G401 (cell line): ENCODE data around the gene P2RY10. TPM values are rescaled to one million over a fixed set of nuclear protein-coding genes. Genes with fewer than 3 reads are reported as not detected.
"Not testable (repeated sequence)": the region's sequence is repeated elsewhere in the genome, so short reads cannot be mapped to it uniquely, and the experiment has no call there.

Experiments
- DNase-seq: peaks from one replicate; pipeline ENCODE4 v3.0.0-alpha.2; 2015; ENCODE audit warnings: low spot score
- in situ Hi-C: cut with HindIII; loops from 2 replicates; pipeline ENCODE4 v1.10.0; 2016; ENCODE audit warnings: low sequenced_read_pairs, mixed read lengths
- total RNA-seq: library from RNA; depleted of rRNA; stranded (reverse); fragments of >200 nt; shearing (Covaris generic); gene quantifications from 2 replicates; pipeline ENCODE4 v1.2.3, GENCODE V29; 2014; rRNA removed

Gene P2RY10
- not detected in 2 replicates for total RNA-seq

- in situ Hi-C loops, result no loop called here
- no peak for DNase-seq
Measured at GRCh38 chrX:78945186-78945912, at the start of gene P2RY10. Gene P2RY10 (plus strand): TSS chrX:78945391. CDS start chrX:78960521, 15,130 bp downstream.

- in situ Hi-C loops, result no loop called here
- DNase-seq, result no peak
Measured at GRCh38 chrX:78922754-78923153, 22.4 kb upstream of the P2RY10 start.

- in situ Hi-C loops, result no loop called here
- no peak for DNase-seq
Measured at GRCh38 chrX:78923198-78924015, 21.8 kb upstream of the P2RY10 start.

GRCh38 chrX:78931814-78932213, 13.4 kb upstream of the P2RY10 start:
- DNase-seq, result no peak

GRCh38 chrX:78934866-78935265, 10.3 kb upstream of the P2RY10 start:
- in situ Hi-C loops, result no loop called here
- DNase-seq, result no peak

More at GRCh38 chrX:78931814-78932213, 13.4 kb upstream of the P2RY10 start:
- in situ Hi-C loops, result no loop called here

- no peak for DNase-seq
Measured at GRCh38 chrX:78944351-78944750, 840 bp upstream of the P2RY10 start.

GRCh38 chrX:78946178-78946931, 1.2 kb downstream of the P2RY10 start:
- DNase-seq, result no peak
- in situ Hi-C loops, result no loop called here

More at GRCh38 chrX:78944351-78944750, 840 bp upstream of the P2RY10 start:
- in situ Hi-C loops, result no loop called here

- in situ Hi-C loops, result no loop called here
- DNase-seq, result no peak
Measured at GRCh38 chrX:78950009-78950835, 5.0 kb downstream of the P2RY10 start.

- DNase-seq, result no peak
- in situ Hi-C loops, result no loop called here
Measured at GRCh38 chrX:78957049-78957767, 12.0 kb downstream of the P2RY10 start.

- DNase-seq, result no peak
- in situ Hi-C loops, result no loop called here
Measured at GRCh38 chrX:78957768-78958130, 12.6 kb downstream of the P2RY10 start.

- no peak for DNase-seq
- in situ Hi-C loops, result no loop called here
Measured at GRCh38 chrX:78958419-78959116, 13.4 kb downstream of the P2RY10 start.

- in situ Hi-C loops, result no loop called here
- DNase-seq, result no peak
Measured at GRCh38 chrX:78960888-78961287, 15.7 kb downstream of the P2RY10 start.

GRCh38 chrX:78964598-78964997, 19.4 kb downstream of the P2RY10 start:
- in situ Hi-C loops, result no loop called here
- no peak for DNase-seq

GRCh38 chrX:78979789-78980464, 34.7 kb downstream of the P2RY10 start:
- DNase-seq, result no peak

GRCh38 chrX:78989349-78989748, 44.2 kb downstream of the P2RY10 start:
- in situ Hi-C loops, result no loop called here

More at GRCh38 chrX:78979789-78980464, 34.7 kb downstream of the P2RY10 start:
- in situ Hi-C loops, result no loop called here

GRCh38 chrX:78997870-78998558, 52.8 kb downstream of the P2RY10 start:
- in situ Hi-C loops, result no loop called here
- DNase-seq, result no peak

More at GRCh38 chrX:78989349-78989748, 44.2 kb downstream of the P2RY10 start:
- DNase-seq, result no peak

GRCh38 chrX:79007540-79007939, 62.3 kb downstream of the P2RY10 start:
- DNase-seq, in situ Hi-C loops: not testable (repeated sequence)
